Prostate gland (tissue), 1 donor: ENCODE data around the gene RPA1.

Experiments
- POLR2A ChIP-seq: fragments of 450-650 bp; IDR thresholded peaks from one replicate; pipeline ENCODE4 v1.6.1; 2016; ENCODE audit warnings: antibody characterized with exemption, mild to moderate bottlenecking
- POLR2AphosphoS5 ChIP-seq: sonication (generic); formaldehyde crosslinking; IDR thresholded peaks from one replicate; pipeline ENCODE4 v1.6.1; 2017; ENCODE audit warnings: antibody characterized with exemption

DNA sequence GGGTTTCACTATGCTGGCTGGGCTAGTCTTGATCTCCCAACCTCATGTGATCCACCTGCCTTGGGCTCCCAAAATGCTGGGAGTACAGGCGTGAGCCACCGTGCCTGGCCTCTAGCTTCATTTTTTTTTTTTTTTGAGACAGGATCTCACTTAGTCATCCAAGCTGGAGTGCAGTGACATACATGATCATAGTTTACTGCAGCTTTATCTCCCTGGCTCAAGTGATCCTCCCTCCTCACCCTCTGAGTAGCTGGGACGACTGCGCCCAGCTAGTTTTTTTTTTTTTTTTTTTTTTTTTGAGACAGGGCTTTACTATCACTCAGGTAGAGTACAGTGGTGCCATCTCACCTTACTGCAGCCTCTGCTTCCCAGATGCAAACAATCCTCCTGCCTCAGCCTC is 9.7 kb downstream of the RPA1 start:
- TF ChIP-seq POLR2AphosphoS5 (no peak), POLR2A (no peak)
